ENCODE results near the gene LNPEP. TPM values are rescaled to one million over a fixed set of nuclear protein-coding genes. Genes with fewer than 3 reads are reported as not detected.

LNPEP gene
- total and polyA plus RNA-seq, 4 donors: 1.9 to 19.7 (median 9.5) TPM

DNA sequence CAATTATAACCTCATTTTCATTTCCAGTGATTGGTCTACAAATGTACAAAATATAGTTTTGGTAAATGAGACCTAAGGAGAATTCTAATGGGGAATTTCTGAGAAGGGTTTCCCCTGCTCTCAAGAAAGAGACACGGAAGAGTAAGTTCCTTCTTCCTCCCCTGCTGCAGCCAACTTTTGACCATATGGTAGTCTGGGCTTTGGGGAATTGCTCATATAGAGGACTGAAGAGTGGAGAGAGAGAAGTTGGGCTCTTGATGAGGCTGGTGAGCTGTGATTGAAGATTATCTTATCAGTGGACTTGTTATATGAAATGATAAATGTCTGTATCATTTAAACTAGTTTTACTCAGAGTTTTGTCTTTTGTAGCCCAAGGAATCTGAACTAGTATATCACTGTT, 4.3 kb upstream of the LNPEP start:
- peaks cover 0 to 3% (median 0%) of the 10 kb centered on the region in 4 donors for H3K9me3 ChIP-seq (ENCODE audit: control insufficient read depth in 4 of 4, low read length in 3 of 4)
- no peaks in the 10 kb centered on the region for H3K36me3 ChIP-seq (ENCODE audit: control insufficient read depth in 4 of 4, insufficient read depth in 3 of 4, low read depth in 1 of 4, low read length in 3 of 4)
- 89% methylated on average over 1 of the region's 1 CpG for WGBS
- no peak for TF ChIP-seq JUND (IDR thresholded peaks at IDR 0.05)
- no peak for TF ChIP-seq ATF3 (IDR thresholded peaks at IDR 0.05)
- no peak for TF ChIP-seq RXRA (IDR thresholded peaks at IDR 0.05)
- TF ChIP-seq HNF4A (conservative IDR thresholded peaks at IDR 0.05): no peak
- H3K9ac ChIP-seq (ENCODE audit: low read depth in 1 of 2, low read length in 2 of 2): no peak overlapping the region
- no peaks in the 10 kb centered on the region for H3K27me3 ChIP-seq (ENCODE audit: control insufficient read depth in 4 of 4, insufficient read depth in 4 of 4, low read length in 3 of 4)
- peaks cover 0 to 19% (median 10%) of the 10 kb centered on the region in 4 donors for H3K4me1 ChIP-seq (ENCODE audit: control insufficient read depth in 4 of 4, insufficient read depth in 4 of 4, low read length in 3 of 4)
- no peak overlapping the region for H3K27ac ChIP-seq (ENCODE audit: low read depth in 1 of 2, low read length in 2 of 2)
- H3K4me3 ChIP-seq (ENCODE audit: low read depth in 1 of 3, low read length in 3 of 3): no peak overlapping the region
- no peak for DNase-seq (ENCODE audit: low spot score)

- peaks cover 0 to 23% (median 13%) of the 10 kb centered on the region in 4 donors for H3K4me1 ChIP-seq (ENCODE audit: control insufficient read depth in 4 of 4, insufficient read depth in 4 of 4, low read length in 3 of 4)
- no peak overlapping the region for H3K9ac ChIP-seq (ENCODE audit: low read depth in 1 of 2, low read length in 2 of 2)
- H3K27ac ChIP-seq (ENCODE audit: low read depth in 1 of 2, low read length in 2 of 2): no peak overlapping the region
- H3K4me3 ChIP-seq (ENCODE audit: low read depth in 1 of 3, low read length in 3 of 3): no peak overlapping the region
- peaks cover 0 to 1% (median 0%) of the 10 kb centered on the region in 4 donors for H3K9me3 ChIP-seq (ENCODE audit: control insufficient read depth in 4 of 4, low read length in 3 of 4)
- 86% methylated on average over 5 of the region's 5 CpGs for WGBS
- no peaks in the 10 kb centered on the region for H3K36me3 ChIP-seq (ENCODE audit: control insufficient read depth in 4 of 4, insufficient read depth in 3 of 4, low read depth in 1 of 4, low read length in 3 of 4)
- TF ChIP-seq FOXA1 (IDR thresholded peaks at IDR 0.05): no peak
- no peak for TF ChIP-seq TAF1 (conservative IDR thresholded peaks at IDR 0.05)
- no peak for TF ChIP-seq YY1 (IDR thresholded peaks at IDR 0.05)
- TF ChIP-seq REST (IDR thresholded peaks at IDR 0.05): no peak
- TF ChIP-seq GABPA (IDR thresholded peaks at IDR 0.05 in 1 of 2, conservative IDR thresholded peaks at IDR 0.05 in 1 of 2): no peak
- no peak for TF ChIP-seq HNF4G (IDR thresholded peaks at IDR 0.05)
- no peak for TF ChIP-seq RAD21 (IDR thresholded peaks at IDR 0.05)
- TF ChIP-seq, protein P1, sequence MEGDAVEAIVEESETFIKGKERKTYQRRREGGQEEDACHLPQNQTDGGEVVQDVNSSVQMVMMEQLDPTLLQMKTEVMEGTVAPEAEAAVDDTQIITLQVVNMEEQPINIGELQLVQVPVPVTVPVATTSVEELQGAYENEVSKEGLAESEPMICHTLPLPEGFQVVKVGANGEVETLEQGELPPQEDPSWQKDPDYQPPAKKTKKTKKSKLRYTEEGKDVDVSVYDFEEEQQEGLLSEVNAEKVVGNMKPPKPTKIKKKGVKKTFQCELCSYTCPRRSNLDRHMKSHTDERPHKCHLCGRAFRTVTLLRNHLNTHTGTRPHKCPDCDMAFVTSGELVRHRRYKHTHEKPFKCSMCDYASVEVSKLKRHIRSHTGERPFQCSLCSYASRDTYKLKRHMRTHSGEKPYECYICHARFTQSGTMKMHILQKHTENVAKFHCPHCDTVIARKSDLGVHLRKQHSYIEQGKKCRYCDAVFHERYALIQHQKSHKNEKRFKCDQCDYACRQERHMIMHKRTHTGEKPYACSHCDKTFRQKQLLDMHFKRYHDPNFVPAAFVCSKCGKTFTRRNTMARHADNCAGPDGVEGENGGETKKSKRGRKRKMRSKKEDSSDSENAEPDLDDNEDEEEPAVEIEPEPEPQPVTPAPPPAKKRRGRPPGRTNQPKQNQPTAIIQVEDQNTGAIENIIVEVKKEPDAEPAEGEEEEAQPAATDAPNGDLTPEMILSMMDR (IDR thresholded peaks at IDR 0.05; ENCODE audit: low read depth, low read length, missing input control): no peak
- TF ChIP-seq RXRA (IDR thresholded peaks at IDR 0.05): no peak
- TF ChIP-seq FOXA2 (IDR thresholded peaks at IDR 0.05): no peak
- TF ChIP-seq JUND (IDR thresholded peaks at IDR 0.05): no peak
- TF ChIP-seq HNF4A (conservative IDR thresholded peaks at IDR 0.05): no peak
- TF ChIP-seq NR2F2 (IDR thresholded peaks at IDR 0.05): no peak
- no peak for TF ChIP-seq ZBTB33 (IDR thresholded peaks at IDR 0.05)
- TF ChIP-seq MAX (IDR thresholded peaks at IDR 0.05): no peak
- TF ChIP-seq SP1 (IDR thresholded peaks at IDR 0.05): no peak
- TF ChIP-seq ATF3 (IDR thresholded peaks at IDR 0.05): no peak
- no peaks in the 10 kb centered on the region for H3K27me3 ChIP-seq (ENCODE audit: control insufficient read depth in 4 of 4, insufficient read depth in 4 of 4, low read length in 3 of 4)
- no peak for DNase-seq (ENCODE audit: low spot score)
Observed at GRCh38 chr5:96932026-96932425, 3.9 kb upstream of the LNPEP start.

Data from liver (tissue), 9 donors.